GM23248 (cell line): ENCODE data around the gene SEMA7A. TPM values are rescaled to one million over a fixed set of nuclear protein-coding genes. Genes with fewer than 3 reads are reported as not detected.

Source experiments
- DNase-seq: peaks from one replicate; pipeline ENCODE4 v3.0.0-alpha.2; 2015
- H2AFZ ChIP-seq: fragments of 200-600 bp; sonication (generic); 2 replicates; pipeline ENCODE4 v1.6.1; 2016; ENCODE audit warnings: antibody characterized with exemption
- H3F3A ChIP-seq: fragments of 200-600 bp; sonication (generic); 2 replicates; pipeline ENCODE4 v1.6.1; 2016; ENCODE audit warnings: mild to moderate bottlenecking, antibody characterized with exemption, mixed run types; ENCODE audit not compliant: insufficient read depth
- H3K27ac ChIP-seq: fragments of 200-600 bp; sonication (generic); 2 replicates; pipeline ENCODE4 v1.5.1; 2016; ENCODE audit warnings: mild to moderate bottlenecking
- H3K27me3 ChIP-seq: fragments of 200-600 bp; sonication (generic); replicated peaks from 2 replicates; pipeline ENCODE4 v1.6.1; 2016; ENCODE audit warnings: mild to moderate bottlenecking; ENCODE audit not compliant: insufficient read depth
- H3K36me3 ChIP-seq: fragments of 200-600 bp; sonication (generic); 2 replicates; pipeline ENCODE4 v1.6.1; 2016; ENCODE audit warnings: low read depth, mild to moderate bottlenecking
- H3K4me1 ChIP-seq: fragments of 200-600 bp; sonication (generic); 2 replicates; pipeline ENCODE4 v1.6.1; 2016; ENCODE audit warnings: mild to moderate bottlenecking; ENCODE audit not compliant: insufficient read depth
- H3K4me2 ChIP-seq: fragments of 200-600 bp; sonication (generic); one replicate; pipeline ENCODE4 v1.6.1; 2016; ENCODE audit warnings: mild to moderate bottlenecking; ENCODE audit not compliant: unreplicated experiment
- H3K4me3 ChIP-seq: fragments of 200-600 bp; sonication (generic); 2 replicates; pipeline ENCODE4 v1.5.1; 2016; ENCODE audit warnings: mild to moderate bottlenecking
- H3K79me2 ChIP-seq: fragments of 200-600 bp; sonication (generic); 2 replicates; pipeline ENCODE4 v1.6.1; 2016; ENCODE audit warnings: mild to moderate bottlenecking; ENCODE audit not compliant: insufficient read depth
- H3K9ac ChIP-seq: fragments of 200-600 bp; sonication (generic); 2 replicates; pipeline ENCODE4 v1.6.1; 2016; ENCODE audit warnings: mild to moderate bottlenecking
- H3K9me2 ChIP-seq: fragments of 200-600 bp; sonication (generic); 2 replicates; pipeline ENCODE4 v1.6.1; 2016; ENCODE audit warnings: mixed run types, mild to moderate bottlenecking, moderate library complexity; ENCODE audit not compliant: insufficient read depth
- H3K9me3 ChIP-seq: fragments of 200-600 bp; sonication (generic); one replicate; pipeline ENCODE4 v1.6.1; 2017; ENCODE audit warnings: low read depth
- H4K20me1 ChIP-seq: fragments of 200-600 bp; sonication (generic); 2 replicates; pipeline ENCODE4 v1.6.0; 2016; ENCODE audit not compliant: insufficient read depth
- EZH2 ChIP-seq: fragments of 200-600 bp; sonication (generic); IDR thresholded peaks from 2 replicates; pipeline ENCODE4 v1.6.1; 2018; ENCODE audit warnings: antibody characterized with exemption, mild to moderate bottlenecking; ENCODE audit not compliant: insufficient read depth, poor library complexity, severe bottlenecking
- EZH2phosphoT487 ChIP-seq: fragments of 200-600 bp; sonication (generic); IDR thresholded peaks from 2 replicates; pipeline ENCODE4 v1.6.1; 2018; ENCODE audit warnings: antibody characterized with exemption, moderate library complexity, mild to moderate bottlenecking, low read depth; ENCODE audit not compliant: insufficient read depth
- WGBS, 2 experiments: methylation state at CpG; one replicate each; pipeline ENCODE4 v1.1.6; 2015 to 2017; ENCODE audit warnings: low lambda C conversion rate in 2 of 2, low coverage in 1 of 2; ENCODE audit errors: missing lambda C conversion rate in 2 of 2; 5-methylcytosine and 5-hydroxymethylcytosine counted together
- in situ Hi-C: fragments of 300-500 bp; cut with MboI; formaldehyde crosslinking; loops from 2 replicates; pipeline ENCODE4 v1.15.0; 2020
- polyA plus RNA-seq: library from polyadenylated mRNA; unstranded; fragments of >200 nt; fragmentation: Nextera tagmentation; extraction: Ambion mirVana; gene quantifications from 2 replicates; pipeline ENCODE4 v1.2.1, GENCODE V29; 2016
- total RNA-seq: library from RNA; depleted of rRNA; stranded (reverse); fragments of >200 nt; shearing (Covaris generic); gene quantifications from 2 replicates; pipeline ENCODE4 v1.2.3, GENCODE V29; 2014

The SEMA7A gene
- total and polyA plus RNA-seq, 2 experiments from 2014 or later, result 42.3 to 132 TPM

GRCh38 chr15:74370471-74370870, 63.3 kb downstream of the SEMA7A start:
- 76 to 79% methylated on average over 5 of the region's 5 CpGs for WGBS, 2 experiments
- H3K4me2 ChIP-seq, result no peak overlapping the region
- no peaks in the 10 kb centered on the region for H4K20me1 ChIP-seq
- no peak overlapping the region for H3K4me3 ChIP-seq
- H3K36me3 ChIP-seq, result no peaks in the 10 kb centered on the region
- no peaks in the 10 kb centered on the region for H3F3A ChIP-seq
- no peak for DNase-seq
- no peak overlapping the region for H2AFZ ChIP-seq
- TF ChIP-seq EZH2phosphoT487 (no peak), EZH2 (no peak)
- 0 out of 2 replicates have a peak, but pooled peaks cover 3% of the 10 kb centered on the region for H3K4me1 ChIP-seq
- H3K9me3 ChIP-seq, result no peaks in the 10 kb centered on the region
- H3K79me2 ChIP-seq, result no peaks in the 10 kb centered on the region
- no peak overlapping the region for H3K9ac ChIP-seq
- in situ Hi-C loops, result loop anchor here (10.0 kb wide), 2 partner anchors 254 to 394 kb away; no protein-coding TSS in a partner anchor
- no peak overlapping the region for H3K27ac ChIP-seq
- no peaks in the 10 kb centered on the region for H3K27me3 ChIP-seq
- H3K9me2 ChIP-seq, result no peaks in the 10 kb centered on the region

GRCh38 chr15:74369756-74370155, 64.0 kb downstream of the SEMA7A start:
- Histone ChIP-seq H3K9me3 (no peaks in the 10 kb centered on the region), H3K79me2 (no peaks in the 10 kb centered on the region), H3K36me3 (no peaks in the 10 kb centered on the region), H4K20me1 (no peaks in the 10 kb centered on the region), H3K4me3 (no peak overlapping the region), H3K9ac (no peak overlapping the region), H3K4me2 (no peak overlapping the region), H2AFZ (no peak overlapping the region), H3F3A (no peaks in the 10 kb centered on the region), H3K9me2 (no peaks in the 10 kb centered on the region), H3K4me1 (0 out of 2 replicates have a peak, but pooled peaks cover 3% of the 10 kb centered on the region), H3K27ac (no peak overlapping the region), H3K27me3 (no peaks in the 10 kb centered on the region)
- TF ChIP-seq EZH2phosphoT487 (no peak), EZH2 (no peak)
- in situ Hi-C loops, result loop anchor here (10.0 kb wide), 2 partner anchors 255 to 395 kb away; no protein-coding TSS in a partner anchor
- no peak for DNase-seq
- WGBS, 2 experiments, result 81 to 86% methylated on average over 2 of the region's 2 CpGs

GRCh38 chr15:74369084-74369745, 64.5 kb downstream of the SEMA7A start:
- DNase-seq, result no peak
- Histone ChIP-seq H3K4me1 (no peaks in the 10 kb centered on the region), H3K9ac (no peak overlapping the region), H3K4me3 (no peak overlapping the region), H3K9me3 (no peaks in the 10 kb centered on the region), H2AFZ (no peak overlapping the region), H4K20me1 (no peaks in the 10 kb centered on the region), H3K27me3 (no peaks in the 10 kb centered on the region), H3K79me2 (no peaks in the 10 kb centered on the region), H3F3A (no peaks in the 10 kb centered on the region), H3K27ac (no peak overlapping the region), H3K4me2 (no peak overlapping the region), H3K9me2 (no peaks in the 10 kb centered on the region), H3K36me3 (no peaks in the 10 kb centered on the region)
- in situ Hi-C loops, result no loop called here
- TF ChIP-seq EZH2phosphoT487, result no peak
- TF ChIP-seq EZH2, result no peak
- 62 to 67% methylated on average over 10 of the region's 10 CpGs for WGBS, 2 experiments

- H3K4me3 ChIP-seq, result no peak overlapping the region
- H3K27ac ChIP-seq, result no peak overlapping the region
- H3K27me3 ChIP-seq, result no peaks in the 10 kb centered on the region
- H3K4me2 ChIP-seq, result no peak overlapping the region
- 96 to 98% methylated on average over 3 of the region's 3 CpGs for WGBS, 2 experiments
- no peaks in the 10 kb centered on the region for H3K79me2 ChIP-seq
- no peak overlapping the region for H3K9ac ChIP-seq
- no peaks in the 10 kb centered on the region for H3K9me3 ChIP-seq
- in situ Hi-C loops, result no loop called here
- no peak for TF ChIP-seq EZH2
- TF ChIP-seq EZH2phosphoT487, result no peak
- no peak overlapping the region for H2AFZ ChIP-seq
- DNase-seq, result no peak
- H3F3A ChIP-seq, result no peaks in the 10 kb centered on the region
- H3K9me2 ChIP-seq, result no peaks in the 10 kb centered on the region
- H3K36me3 ChIP-seq, result no peaks in the 10 kb centered on the region
- H4K20me1 ChIP-seq, result no peaks in the 10 kb centered on the region
- H3K4me1 ChIP-seq, result no peaks in the 10 kb centered on the region
Measured at GRCh38 chr15:74368121-74368520, 65.6 kb downstream of the SEMA7A start.
